Measurements from ENCODE around the gene WWTR1.
A peak's percentile ranks its signal among the peaks of the same experiment; 100 is the strongest.

WWTR1 gene

GRCh38 chr3:149621218-149622005 lies 36.4 kb downstream of the WWTR1 start:
- peak; percentile 78 for DNase-seq (ENCODE audit: low spot score)

DNA sequence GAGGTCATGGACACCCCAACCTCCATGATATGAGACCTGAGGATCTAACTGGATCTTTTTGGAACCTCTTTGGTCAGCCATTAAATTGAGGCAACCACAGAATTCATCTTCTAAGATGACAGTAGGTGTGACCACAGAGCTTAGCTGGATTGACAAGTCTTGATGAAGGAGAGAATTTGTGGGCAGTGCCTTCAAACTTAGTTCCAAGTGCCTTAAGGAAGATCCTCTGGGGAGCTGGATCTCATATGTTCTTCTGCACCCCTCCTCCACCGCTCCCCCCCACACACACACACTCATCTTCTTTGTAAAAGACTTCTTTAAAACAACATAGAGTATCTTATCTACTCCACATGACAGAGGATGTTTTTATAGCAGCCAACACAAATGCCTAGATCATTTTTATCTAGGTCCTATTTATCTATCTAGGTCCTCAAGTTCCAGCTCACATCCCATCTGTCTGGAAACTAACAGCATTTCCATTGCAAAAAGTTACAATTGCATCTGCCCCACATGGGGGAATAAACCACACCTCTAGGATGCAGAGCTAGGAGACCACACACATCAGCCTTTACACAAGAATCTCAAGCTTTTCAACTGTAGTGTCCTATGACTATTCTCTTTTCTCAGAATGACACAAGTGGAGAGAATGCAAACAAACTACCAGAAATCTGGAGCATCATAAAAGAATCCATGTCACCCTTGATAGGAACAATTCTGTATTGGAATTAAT lies 37.4 kb downstream of the WWTR1 start:
- peak; percentile 76 for DNase-seq (ENCODE audit: low spot score)

DNA sequence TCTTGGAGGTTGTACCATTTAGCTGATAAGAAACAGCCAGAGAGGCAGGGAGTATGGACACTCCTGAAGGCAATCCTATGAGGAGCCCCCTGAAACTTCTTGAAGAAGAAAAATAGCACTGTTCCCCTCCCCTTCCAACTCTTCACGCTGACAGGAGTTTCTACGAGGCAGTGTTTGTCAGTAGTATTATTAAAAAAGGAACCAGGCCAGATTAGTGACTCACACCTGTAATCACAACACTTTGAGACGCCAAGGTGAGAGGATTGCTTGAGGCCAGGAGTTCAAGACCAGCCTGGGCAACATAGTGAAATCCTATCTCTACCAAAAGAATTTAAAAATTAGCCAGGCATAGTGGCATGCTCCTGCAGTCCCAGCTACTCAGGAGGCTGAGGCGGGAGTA lies 38.7 kb downstream of the WWTR1 start:
- no peak for DNase-seq (ENCODE audit: low spot score)

DNA sequence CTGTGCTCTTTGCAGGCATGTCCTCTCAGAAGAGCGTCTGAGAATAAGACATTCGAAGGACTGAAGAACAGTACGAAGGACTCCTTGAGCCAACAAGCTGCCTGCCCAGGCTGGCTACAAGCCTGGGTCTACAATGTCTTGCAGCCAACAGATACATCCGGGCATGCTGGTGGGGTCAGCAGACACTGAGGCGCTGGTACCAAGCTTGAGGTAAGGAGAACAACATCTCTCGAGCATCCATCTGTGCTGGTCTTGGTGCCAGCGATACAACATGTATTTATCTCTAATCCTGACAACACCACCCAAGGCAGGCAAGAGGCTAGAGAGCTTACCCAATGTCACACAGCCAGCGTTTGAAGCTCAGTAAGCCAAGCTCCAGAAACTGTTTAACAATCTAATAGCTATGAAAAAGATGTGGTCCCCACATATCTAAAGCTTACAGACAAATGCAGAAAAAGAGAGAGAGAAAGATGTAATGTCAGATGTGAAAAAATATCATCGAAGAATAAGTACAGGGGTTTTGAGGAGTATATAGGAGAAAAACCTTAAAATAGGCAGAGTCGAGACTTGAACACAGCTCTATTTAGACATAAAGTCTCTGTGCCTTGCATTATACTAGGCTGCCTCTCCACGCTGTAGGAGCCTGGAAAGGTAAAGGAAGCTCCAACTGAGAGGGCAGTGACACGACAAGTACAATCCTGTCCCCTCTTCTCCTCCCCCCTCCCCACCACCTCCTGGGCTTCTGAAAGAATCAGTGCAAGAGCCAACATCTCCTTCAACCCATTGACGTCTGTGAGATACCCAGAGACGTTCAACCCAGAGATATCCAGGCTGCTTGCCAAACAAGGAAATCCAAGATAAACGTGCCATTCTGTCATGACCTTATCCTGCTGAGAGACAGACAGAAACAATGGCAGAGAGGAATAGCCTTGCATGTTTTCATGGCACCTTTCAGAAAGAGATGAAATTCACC lies 39.4 kb downstream of the WWTR1 start:
- DNase-seq (ENCODE audit: low spot score), result no peak

DNA sequence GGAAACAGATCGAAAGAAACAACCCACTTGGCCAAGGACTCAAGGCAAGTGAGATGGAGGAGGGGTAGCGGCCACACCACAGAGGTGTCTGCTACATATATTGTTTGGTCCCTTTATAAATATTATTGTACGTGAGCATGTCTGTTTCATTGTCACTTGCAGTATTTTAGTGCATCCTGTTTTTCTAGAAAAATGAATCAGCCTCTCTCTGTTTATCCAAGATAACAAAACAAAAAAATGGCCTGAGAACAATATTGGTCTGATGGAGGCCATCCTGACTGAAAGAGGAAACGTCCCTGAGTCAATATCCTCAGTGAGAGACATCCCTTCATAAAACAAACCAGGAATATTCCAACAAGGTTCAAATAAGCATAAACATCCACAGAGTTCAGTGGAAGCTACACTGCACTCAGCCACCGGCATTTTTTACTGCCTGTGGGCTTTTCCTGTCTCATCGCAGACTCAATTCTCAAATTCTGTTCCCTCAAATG lies 42.0 kb downstream of the WWTR1 start:
- DNase-seq (ENCODE audit: low spot score), result no peak

- no peak for DNase-seq (ENCODE audit: low spot score)
Measured at GRCh38 chr3:149613988-149614387, 43.8 kb downstream of the WWTR1 start.

GRCh38 chr3:149612456-149612855 lies 45.4 kb downstream of the WWTR1 start:
- DNase-seq (ENCODE audit: low spot score), result no peak

DNA sequence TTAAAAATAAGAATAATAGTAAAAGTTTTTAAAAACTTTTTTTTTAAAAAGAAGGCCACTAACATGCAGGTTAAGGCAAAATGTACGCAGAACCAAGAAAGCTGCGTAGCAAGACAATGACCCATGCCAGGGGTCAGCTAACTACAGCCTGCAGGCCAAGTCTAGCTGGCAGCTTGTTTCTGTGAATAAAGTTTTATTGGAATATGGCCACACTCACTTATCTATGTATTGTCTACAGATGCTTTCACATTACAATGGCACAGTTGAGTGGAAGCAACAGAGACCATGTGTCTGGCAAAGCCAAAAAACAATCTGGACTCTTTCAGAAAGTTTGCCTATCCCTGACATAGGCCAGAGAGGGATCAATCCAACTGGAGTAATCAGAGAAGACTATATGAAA lies 46.7 kb downstream of the WWTR1 start:
- no peak for DNase-seq (ENCODE audit: low spot score)

GRCh38 chr3:149610351-149611105 lies 47.3 kb downstream of the WWTR1 start:
- DNase-seq (ENCODE audit: low spot score), result no peak

DNA sequence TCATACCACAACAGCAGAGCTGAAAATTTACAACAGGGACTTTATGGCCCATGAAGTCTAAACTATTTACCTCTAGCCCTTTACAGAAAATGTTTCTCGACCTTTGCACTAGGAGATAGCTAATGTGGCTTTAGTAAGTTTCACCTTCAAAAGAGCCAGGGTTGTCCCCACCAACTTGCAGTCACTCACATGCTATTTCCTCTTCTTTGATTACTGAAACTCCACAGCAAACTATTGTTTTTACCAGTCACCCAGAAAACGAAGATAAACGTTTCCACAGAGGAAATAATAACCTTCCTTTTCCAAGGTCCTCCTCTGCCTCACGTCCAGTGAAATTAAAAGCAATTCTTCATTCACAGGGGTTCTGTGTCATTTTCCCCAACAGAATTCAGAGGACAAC lies 48.2 kb downstream of the WWTR1 start:
- DNase-seq (ENCODE audit: low spot score), result no peak

DNA sequence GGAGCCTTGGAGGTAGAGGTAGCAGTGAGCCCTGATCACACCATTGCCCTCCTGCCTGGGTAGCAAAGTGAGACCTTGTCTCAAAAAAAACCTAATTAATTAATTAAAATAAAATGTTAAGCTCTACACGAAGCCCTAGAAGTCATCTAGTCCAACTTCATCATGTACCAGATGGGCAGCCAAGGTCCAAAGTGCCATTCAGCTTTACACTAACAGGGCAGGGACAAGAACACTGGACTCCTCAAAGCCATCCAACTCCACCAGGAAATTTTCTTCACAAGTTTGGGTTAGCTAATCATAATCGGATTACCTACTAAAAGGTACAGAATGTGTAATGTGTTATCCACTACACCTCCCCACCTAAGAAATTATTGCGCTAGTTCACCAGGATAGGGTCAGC lies 48.8 kb downstream of the WWTR1 start:
- DNase-seq (ENCODE audit: low spot score), result no peak

DNA sequence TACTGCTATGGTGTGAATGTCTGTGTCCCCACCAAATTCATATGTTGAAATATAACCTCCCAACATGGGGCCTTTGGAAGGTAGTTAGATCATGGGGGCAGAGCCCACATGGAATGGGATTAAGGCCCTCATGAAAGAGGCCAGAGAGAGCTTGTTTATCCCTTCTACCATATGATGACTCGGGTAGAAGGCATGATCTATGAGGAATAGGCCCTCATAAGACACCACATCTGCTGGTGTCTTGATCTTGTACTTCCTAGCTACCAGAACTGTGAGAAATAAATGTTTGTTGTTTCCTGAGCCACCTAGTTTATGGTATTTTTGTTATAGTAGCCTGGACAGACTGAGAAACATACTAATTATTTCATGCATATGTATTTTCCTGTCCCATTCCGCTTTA lies 51.9 kb downstream of the WWTR1 start:
- DNase-seq (ENCODE audit: low spot score), result no peak

DNA sequence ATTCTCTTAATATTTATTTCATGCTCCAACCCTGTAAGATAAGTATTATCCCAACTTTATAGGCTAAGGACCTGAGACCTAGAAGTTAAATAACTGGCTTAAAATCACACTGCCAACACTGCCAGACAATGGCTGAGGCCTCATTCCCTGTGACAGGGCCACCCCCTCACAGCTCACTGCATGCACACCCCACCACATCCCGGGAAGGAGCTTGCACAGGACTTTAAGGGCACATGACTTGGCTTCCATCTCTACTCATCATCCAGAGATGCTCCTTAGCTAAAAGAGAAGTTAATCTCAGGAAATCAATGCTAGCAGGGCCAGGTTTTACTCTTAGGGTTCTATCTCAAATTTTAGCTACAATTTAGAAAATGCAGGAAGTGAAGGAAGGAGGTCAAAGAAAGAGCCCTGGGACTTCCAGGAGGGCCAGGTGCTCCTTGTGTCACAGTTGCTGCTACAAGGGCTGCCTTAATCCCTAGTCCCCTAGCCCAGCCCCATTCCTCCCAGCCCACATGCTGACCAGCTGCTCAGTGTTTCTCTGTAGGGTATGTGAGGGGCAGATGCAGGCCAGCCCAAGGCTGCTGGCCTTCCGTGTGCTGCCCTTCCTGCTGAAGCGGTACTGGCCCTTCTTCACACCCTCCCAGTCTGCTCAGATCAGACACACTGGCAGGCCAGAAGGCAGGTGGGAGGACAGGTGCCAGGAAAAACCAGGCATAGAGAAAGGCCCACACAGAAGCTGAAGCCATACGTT lies 53.5 kb downstream of the WWTR1 start:
- DNase-seq (ENCODE audit: low spot score), result no peak

DNA sequence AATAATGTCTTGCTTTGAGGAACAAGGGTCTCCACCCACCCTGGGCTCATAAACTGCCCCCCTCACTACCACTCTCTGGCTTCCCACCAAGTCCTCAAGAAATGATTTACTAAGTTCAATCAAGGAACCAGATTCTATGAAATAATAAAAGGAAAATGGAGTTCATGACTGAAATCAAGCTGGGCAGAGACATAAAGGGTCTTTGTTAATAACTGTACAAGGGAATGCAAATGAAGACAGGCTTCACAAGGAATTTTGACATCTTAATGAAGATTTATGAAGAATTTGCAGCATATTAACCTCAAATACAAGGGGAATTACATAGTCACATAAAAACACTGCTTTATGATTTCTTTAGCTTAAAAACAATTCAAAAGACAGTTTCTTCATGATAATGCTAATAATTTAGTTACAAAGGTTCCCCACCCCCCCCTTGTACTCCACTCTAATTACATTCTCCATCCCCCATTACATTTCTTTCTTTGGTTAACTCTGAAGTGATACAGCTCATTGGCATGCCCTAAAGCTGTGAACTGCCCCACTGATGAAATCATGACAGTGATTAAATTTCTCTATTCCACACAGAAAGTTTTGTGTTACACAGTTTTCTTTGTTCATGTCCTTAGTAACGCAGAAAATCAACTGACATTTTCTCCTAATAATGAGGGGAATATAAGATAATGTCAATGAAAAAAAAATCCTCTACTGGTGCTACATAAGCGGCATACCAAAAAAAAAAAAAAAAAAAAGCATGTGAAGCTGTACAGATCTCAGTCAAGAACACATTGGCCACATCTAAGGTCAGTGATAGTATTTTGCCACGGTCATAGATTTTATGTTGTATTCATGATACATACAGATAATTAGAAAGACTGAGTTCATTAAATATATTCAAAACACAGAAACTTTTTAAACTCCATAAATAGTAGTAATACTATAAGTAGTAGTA lies 54.4 kb downstream of the WWTR1 start:
- peak; percentile 75 for DNase-seq (ENCODE audit: low spot score)

- no peak for DNase-seq (ENCODE audit: low spot score)
Measured at GRCh38 chr3:149600634-149601033, 57.2 kb downstream of the WWTR1 start.

GRCh38 chr3:149599236-149599635 lies 58.6 kb downstream of the WWTR1 start:
- no peak for DNase-seq (ENCODE audit: low spot score)

DNA sequence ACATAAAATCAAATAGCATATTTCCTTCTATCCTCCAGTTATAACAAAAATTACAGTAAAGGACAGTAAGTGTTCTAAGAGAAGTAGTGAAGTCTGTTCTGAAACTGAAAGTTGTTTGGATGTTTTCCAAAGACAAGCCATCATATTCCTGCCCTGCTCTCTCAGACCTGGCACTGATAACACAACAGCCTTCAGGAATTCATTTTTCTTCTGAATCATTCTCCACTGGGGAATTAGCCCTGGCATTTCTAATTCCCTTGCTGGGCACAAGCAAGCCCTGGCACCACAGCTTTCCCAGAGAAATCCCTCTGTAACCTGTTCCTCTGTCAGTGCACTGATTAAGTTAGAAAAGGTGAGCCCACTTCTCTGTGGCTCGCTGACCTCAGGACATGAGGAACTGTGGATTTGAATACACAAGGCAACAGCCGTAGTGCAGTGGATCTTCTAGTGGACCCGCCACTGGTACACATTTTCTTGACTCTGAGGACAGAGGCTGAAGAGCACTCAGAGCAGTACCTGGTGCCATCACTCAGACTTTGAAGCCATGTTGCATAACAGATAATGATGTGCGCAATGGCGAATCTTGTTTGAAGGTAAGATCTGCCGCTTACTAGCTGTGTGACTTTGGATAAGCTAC lies 61.6 kb downstream of the WWTR1 start:
- DNase-seq (ENCODE audit: low spot score), result peak; percentile 57

DNA sequence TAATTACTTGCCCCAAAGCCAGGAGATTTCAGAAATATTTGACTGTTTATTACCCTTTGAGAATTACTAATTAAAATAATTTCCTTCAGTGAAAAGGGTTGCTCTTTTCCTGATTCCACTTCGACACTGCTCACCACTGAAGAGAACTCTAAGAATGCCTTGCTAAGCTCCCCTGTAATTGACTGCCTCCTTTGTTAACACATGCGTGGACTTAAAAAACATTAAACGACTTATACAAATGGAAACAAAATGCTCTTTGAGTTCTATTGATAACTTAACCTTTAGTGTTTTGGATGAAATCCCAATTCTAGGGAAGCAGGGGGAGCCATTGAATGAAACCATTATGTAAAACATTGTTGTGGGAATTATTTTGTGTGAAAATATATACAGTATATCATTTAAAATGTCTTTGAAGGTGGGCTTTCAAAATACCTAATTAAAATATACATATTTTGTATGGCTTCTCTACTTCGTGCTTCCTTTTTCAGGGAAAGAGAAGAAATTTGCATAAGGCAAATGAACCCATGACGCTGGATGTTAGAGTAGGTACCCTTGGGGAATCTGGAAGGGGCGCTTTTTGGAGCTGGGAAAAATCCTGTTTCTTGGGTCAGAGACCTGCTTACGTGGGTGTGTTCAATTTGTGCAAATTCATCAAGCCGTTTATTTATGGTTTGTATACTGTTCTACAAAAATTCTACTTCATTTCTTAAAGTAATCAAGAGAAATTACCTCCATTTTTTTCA lies 64.2 kb downstream of the WWTR1 start:
- no peak for DNase-seq (ENCODE audit: low spot score)

All from AG08395 (cell line).